Muscle of leg (tissue), 11 donors: Measurements from ENCODE around the gene HUNK. TPM values are rescaled to one million over a fixed set of nuclear protein-coding genes. Genes with fewer than 3 reads are reported as not detected.
A peak's percentile ranks its signal among the peaks of the same experiment; 100 is the strongest.

Experiments
- DNase-seq: peaks from one replicate; pipeline ENCODE4 v3.0.0; 2013
- H3K27ac ChIP-seq: one replicate; pipeline ENCODE4 v1.5.1; 2013; ENCODE audit warnings: mild to moderate bottlenecking, low read length, control low read depth
- H3K27me3 ChIP-seq: one replicate; pipeline ENCODE4 v1.6.1; 2013; ENCODE audit warnings: low read length; ENCODE audit not compliant: control insufficient read depth, insufficient read depth
- H3K36me3 ChIP-seq: one replicate; pipeline ENCODE4 v1.6.1; 2013; ENCODE audit warnings: low read length; ENCODE audit not compliant: control insufficient read depth, insufficient read depth
- H3K4me1 ChIP-seq: one replicate; pipeline ENCODE4 v1.6.1; 2013; ENCODE audit warnings: low read length; ENCODE audit not compliant: control insufficient read depth, insufficient read depth
- H3K4me3 ChIP-seq: one replicate; pipeline ENCODE4 v1.5.1; 2013; ENCODE audit warnings: low read length, control low read depth
- H3K9me3 ChIP-seq: replicated peaks from 2 replicates; pipeline ENCODE4 v1.6.1; 2013; ENCODE audit warnings: low read depth, low read length; ENCODE audit not compliant: control insufficient read depth
- WGBS: methylation state at CpG from one replicate; pipeline ENCODE4 v1.1.5; 2013; ENCODE audit warnings: missing lambda C conversion rate; ENCODE audit not compliant: insufficient coverage; 5-methylcytosine and 5-hydroxymethylcytosine counted together
- polyA plus RNA-seq, 8 donors: library from polyadenylated mRNA; unstranded; fragments of 120-200 nt; gene quantifications; one replicate each; pipeline versions ENCODE4 v1.2.1 to v1.2.3, GENCODE V29; 2013; ENCODE audit warnings: inconsistent platforms in 1 of 8, low replicate concordance in 1 of 8; ENCODE audit not compliant: insufficient read length in 8 of 8, insufficient read depth in 1 of 8
- total RNA-seq: library from RNA; stranded (reverse); fragments of 120-200 nt; gene quantifications from one replicate; pipeline ENCODE4 v1.2.4, GENCODE V29; 2013

Gene HUNK
- total and polyA plus RNA-seq, 9 donors: 3.9 to 11.8 (median 7.4) TPM

DNA sequence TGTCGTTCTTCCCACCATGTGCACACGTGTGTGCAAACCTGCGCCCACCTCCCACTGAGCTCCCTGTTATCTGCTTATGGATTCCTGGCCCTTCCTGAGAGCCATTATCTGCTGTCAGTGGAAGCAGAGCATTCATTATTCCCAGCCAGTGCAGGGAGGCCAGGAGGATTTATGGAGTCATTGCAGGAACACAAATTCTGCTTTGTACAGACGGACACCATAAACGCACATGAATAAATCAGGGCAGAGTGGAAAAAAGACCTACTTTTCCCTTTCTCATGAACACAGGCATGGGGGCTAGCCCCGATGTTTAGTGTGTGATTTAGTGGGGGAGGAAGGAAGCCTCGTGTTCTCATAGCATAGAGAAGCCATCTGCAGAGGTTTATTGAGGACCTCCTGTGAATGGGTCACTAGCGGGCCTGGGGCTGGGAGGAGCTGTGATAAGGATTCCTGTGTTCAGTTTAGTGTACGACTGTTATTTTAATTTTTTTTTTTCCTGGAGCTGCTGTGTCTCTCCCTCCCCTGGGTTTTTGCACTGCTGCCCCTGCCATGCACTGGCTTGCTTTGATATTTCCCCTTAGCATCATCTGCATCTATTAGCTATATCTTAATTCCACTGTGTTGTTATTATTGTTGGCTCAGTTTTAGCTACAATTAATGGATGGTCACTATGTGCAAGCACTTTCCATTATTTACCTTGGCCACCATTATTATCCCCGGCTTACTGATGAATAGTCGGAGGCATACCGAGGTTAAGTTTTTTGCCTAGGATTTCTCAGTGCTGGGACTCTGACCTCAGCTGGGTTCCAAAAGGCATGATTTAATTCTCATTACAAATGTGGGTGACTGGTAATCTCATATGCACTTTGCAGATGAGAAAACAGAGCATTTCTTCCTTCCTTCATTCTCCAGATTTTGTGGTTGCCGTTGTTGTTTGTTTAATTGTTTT is 33.0 kb downstream of the HUNK start:
- WGBS: 81% methylated on average over 4 of the region's 13 CpGs
- H3K4me3 ChIP-seq: no peak overlapping the region
- no peaks in the 10 kb centered on the region for H3K36me3 ChIP-seq
- H3K9me3 ChIP-seq: no peaks in the 10 kb centered on the region
- peaks cover 22% of the 10 kb centered on the region for H3K4me1 ChIP-seq
- no peak for DNase-seq
- H3K27ac ChIP-seq: no peak overlapping the region
- no peaks in the 10 kb centered on the region for H3K27me3 ChIP-seq

- Histone ChIP-seq H3K4me1 (peaks cover 44% of the 10 kb centered on the region), H3K27ac (peak overlapping the region; percentile 31), H3K9me3 (no peaks in the 10 kb centered on the region), H3K27me3 (no peaks in the 10 kb centered on the region), H3K4me3 (no peak overlapping the region), H3K36me3 (no peaks in the 10 kb centered on the region)
- WGBS: 31% methylated on average over 20 of the region's 20 CpGs
- peak; percentile 52 for DNase-seq
Observed at GRCh38 chr21:31908106-31909031, 35.5 kb downstream of the HUNK start.

DNA sequence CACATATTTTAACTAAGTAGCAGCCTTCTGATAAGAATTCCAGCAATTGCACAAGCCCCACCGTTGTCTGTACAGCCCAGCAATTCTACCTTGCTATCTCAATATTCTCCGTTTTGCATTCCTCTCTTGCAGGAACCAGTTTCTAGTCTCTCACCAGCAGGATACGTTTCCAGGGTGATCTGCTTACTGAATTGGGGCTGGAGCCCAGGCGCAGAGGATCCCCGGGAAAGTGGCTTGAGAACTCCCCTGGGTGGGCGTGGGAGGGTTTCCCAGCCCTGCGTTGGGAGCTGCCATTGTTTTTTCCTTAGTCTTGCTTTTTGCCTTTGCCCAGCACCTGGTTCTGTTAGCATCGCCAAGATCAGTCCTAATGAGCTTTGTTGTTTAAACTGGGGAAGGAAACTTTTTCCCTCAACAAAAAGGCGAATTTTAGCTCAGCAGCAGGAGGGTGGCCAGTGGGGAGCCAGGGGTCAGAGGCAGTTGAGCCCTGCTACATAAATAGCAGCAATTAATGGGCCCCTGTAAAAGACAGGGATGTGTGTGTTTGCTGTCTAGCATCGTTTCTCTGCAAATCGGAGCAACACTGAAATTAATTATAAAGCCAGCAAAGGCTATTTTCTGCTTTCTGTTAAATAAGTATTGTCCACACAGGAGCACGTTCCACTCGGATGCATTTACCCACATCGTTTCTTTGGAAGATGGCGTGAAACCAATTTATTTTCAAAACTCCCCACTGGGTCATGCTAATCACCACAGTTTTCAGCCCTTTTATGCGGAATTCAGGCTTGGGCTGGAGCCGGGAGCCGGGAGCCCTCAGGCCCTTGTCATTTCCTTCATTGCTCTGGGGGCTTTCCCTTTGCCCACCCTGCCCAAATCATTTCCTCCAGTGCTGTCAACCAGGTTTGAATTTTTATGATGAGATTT is 36.6 kb downstream of the HUNK start:
- H3K27ac ChIP-seq: peak overlapping the region; percentile 44
- WGBS: 16% methylated on average over 6 of the region's 18 CpGs

DNA sequence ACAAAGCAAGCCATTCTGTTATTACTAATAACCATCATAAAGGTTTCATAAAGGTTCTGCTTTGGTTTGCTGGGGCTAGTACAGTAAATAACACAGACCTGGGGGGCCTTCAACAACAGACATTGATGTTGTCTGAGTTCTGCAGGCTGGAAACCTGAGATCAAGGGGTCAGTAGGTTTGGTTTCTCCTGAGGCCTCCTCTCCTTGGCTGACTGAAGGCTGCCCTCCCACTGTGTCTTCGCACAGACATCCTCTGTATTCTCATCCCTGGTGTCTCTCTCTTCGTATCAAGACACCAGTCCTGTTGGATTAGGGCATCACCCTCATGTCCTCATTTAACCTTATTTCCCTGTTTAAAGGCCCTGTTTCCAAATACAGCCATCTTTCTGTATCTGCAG is 37.3 kb downstream of the HUNK start:
- DNase-seq: no peak
- H3K27me3 ChIP-seq: no peaks in the 10 kb centered on the region
- WGBS: 48% methylated on average over 2 of the region's 2 CpGs
- no peak overlapping the region for H3K27ac ChIP-seq
- H3K4me3 ChIP-seq: no peak overlapping the region
- H3K36me3 ChIP-seq: no peaks in the 10 kb centered on the region
- peaks cover 53% of the 10 kb centered on the region for H3K4me1 ChIP-seq
- no peaks in the 10 kb centered on the region for H3K9me3 ChIP-seq

More for the DNA sequence above, 36.6 kb downstream of the HUNK start:
- H3K36me3 ChIP-seq: no peaks in the 10 kb centered on the region
- no peaks in the 10 kb centered on the region for H3K27me3 ChIP-seq
- no peak overlapping the region for H3K4me3 ChIP-seq
- peak; percentile 55 for DNase-seq
- peaks cover 51% of the 10 kb centered on the region for H3K4me1 ChIP-seq
- H3K9me3 ChIP-seq: no peaks in the 10 kb centered on the region

GRCh38 chr21:31911138-31911907 is 38.5 kb downstream of the HUNK start:
- 84% methylated on average over 6 of the region's 17 CpGs for WGBS
- no peak for DNase-seq
- no peak overlapping the region for H3K27ac ChIP-seq

DNA sequence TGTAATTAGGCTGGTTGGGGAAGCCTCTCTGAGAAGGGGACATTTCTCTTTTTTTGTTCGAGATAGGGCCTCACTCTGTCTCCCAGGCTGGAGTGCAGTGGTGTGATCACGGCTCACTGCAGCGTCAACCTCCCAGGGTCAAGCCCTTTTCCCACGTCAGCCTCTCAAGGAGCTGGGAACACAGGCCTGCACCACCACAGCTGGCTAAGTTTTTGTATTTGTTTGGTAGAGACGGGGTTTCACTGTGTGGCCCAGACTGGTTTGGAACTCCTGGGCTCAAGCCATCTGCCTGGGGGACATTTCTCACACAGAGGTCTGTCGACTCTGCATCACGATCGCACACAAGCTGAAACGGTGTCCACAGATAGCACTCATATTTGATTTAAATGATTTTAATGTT is 39.7 kb downstream of the HUNK start:
- no peak overlapping the region for H3K4me3 ChIP-seq
- DNase-seq: no peak
- H3K27ac ChIP-seq: no peak overlapping the region
- H3K27me3 ChIP-seq: no peaks in the 10 kb centered on the region
- H3K4me1 ChIP-seq: peaks cover 53% of the 10 kb centered on the region
- WGBS: 88% methylated on average over 4 of the region's 9 CpGs
- H3K9me3 ChIP-seq: no peaks in the 10 kb centered on the region
- no peaks in the 10 kb centered on the region for H3K36me3 ChIP-seq

More at GRCh38 chr21:31911138-31911907, 38.5 kb downstream of the HUNK start:
- Histone ChIP-seq H3K36me3 (no peaks in the 10 kb centered on the region), H3K27me3 (no peaks in the 10 kb centered on the region), H3K4me3 (no peak overlapping the region), H3K4me1 (peaks cover 53% of the 10 kb centered on the region), H3K9me3 (no peaks in the 10 kb centered on the region)

- H3K4me3 ChIP-seq: no peak overlapping the region
- DNase-seq: peak; percentile 54
- peak overlapping the region; percentile 21 for H3K27ac ChIP-seq
- WGBS: 40% methylated on average over 5 of the region's 5 CpGs
- H3K9me3 ChIP-seq: no peaks in the 10 kb centered on the region
- no peaks in the 10 kb centered on the region for H3K36me3 ChIP-seq
- H3K4me1 ChIP-seq: peaks cover 51% of the 10 kb centered on the region
- no peaks in the 10 kb centered on the region for H3K27me3 ChIP-seq
Observed at GRCh38 chr21:31913182-31913608, 40.4 kb downstream of the HUNK start.

- WGBS: 29% methylated on average over 2 of the region's 4 CpGs
- peaks cover 39% of the 10 kb centered on the region for H3K4me1 ChIP-seq
- H3K36me3 ChIP-seq: no peaks in the 10 kb centered on the region
- no peaks in the 10 kb centered on the region for H3K27me3 ChIP-seq
- no peak overlapping the region for H3K4me3 ChIP-seq
- peaks cover 2% of the 10 kb centered on the region for H3K9me3 ChIP-seq
- no peak overlapping the region for H3K27ac ChIP-seq
- DNase-seq: no peak
Observed at GRCh38 chr21:31914472-31914871, 41.7 kb downstream of the HUNK start.

DNA sequence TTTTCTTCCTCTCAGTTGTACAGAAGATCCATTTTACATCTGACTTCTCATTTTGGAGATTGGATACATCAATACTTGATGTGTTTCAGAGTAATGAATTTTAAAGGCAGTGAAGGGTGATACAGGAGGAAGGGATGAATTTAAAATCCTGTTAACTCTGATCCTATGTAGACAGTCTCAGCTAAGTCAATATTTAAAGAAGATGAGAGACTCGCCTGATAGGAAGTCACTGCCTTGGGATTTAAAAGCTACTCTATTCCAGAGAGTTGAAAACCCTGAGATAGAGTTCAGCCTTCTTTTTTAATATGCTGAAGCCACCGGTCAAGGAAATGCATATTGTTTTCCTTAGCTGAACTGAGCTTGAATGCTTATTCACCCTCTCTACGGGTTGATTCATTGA is 42.7 kb downstream of the HUNK start:
- H3K9me3 ChIP-seq: peaks cover 8% of the 10 kb centered on the region
- H3K4me1 ChIP-seq: peaks cover 31% of the 10 kb centered on the region
- no peak overlapping the region for H3K4me3 ChIP-seq
- H3K27ac ChIP-seq: no peak overlapping the region
- 20% methylated on average over 1 of the region's 3 CpGs for WGBS
- H3K36me3 ChIP-seq: no peaks in the 10 kb centered on the region
- H3K27me3 ChIP-seq: no peaks in the 10 kb centered on the region
- no peak for DNase-seq
